Transverse colon (tissue), 4 donors: Measurements from ENCODE around the gene CLIC5.

Source experiments
- EP300 ChIP-seq: sonication (generic); formaldehyde crosslinking; IDR thresholded peaks from one replicate; pipeline ENCODE4 v1.6.1; 2017; ENCODE audit warnings: antibody characterized with exemption, low read depth
- POLR2AphosphoS5 ChIP-seq, 3 donors: sonication (generic); formaldehyde crosslinking; IDR thresholded peaks; one replicate each; pipeline ENCODE4 v1.6.1; 2016; ENCODE audit warnings: antibody characterized with exemption in 3 of 3
- TF ChIP-seq, protein P1 (sequence below), 5 experiments: fragments of 200-600 bp in 3 of 5; fragments of 450-650 bp in 2 of 5; sonication (generic) in 3 of 5; IDR thresholded peaks; 1 replicate in 2 of 5; 2 replicates in 3 of 5; pipeline ENCODE4 v1.5.1; 2016 to 2017; ENCODE audit warnings: antibody characterized with exemption in 5 of 5, inconsistent platforms in 3 of 5, mild to moderate bottlenecking in 2 of 5, moderate library complexity in 1 of 5

DNA sequence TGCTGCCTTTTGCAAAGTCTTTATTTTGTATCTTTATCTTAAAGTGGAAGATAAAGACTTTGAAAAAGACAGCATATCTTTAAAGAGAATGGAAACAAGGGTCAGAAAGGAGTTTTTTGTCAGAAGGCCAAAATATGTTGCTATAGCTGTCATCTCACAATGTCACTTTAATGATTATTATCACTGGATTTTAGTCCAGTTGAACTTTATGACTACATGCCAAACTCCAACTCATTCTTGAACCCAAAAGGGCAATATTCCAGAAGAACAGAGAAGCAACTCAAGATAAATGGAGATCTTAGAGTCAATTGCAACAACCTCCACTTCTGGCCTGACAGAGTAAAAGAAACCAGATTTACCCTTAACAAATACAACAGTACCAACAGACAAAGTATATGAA is 47.3 kb upstream of the CLIC5 start:
- TF ChIP-seq, protein P1, sequence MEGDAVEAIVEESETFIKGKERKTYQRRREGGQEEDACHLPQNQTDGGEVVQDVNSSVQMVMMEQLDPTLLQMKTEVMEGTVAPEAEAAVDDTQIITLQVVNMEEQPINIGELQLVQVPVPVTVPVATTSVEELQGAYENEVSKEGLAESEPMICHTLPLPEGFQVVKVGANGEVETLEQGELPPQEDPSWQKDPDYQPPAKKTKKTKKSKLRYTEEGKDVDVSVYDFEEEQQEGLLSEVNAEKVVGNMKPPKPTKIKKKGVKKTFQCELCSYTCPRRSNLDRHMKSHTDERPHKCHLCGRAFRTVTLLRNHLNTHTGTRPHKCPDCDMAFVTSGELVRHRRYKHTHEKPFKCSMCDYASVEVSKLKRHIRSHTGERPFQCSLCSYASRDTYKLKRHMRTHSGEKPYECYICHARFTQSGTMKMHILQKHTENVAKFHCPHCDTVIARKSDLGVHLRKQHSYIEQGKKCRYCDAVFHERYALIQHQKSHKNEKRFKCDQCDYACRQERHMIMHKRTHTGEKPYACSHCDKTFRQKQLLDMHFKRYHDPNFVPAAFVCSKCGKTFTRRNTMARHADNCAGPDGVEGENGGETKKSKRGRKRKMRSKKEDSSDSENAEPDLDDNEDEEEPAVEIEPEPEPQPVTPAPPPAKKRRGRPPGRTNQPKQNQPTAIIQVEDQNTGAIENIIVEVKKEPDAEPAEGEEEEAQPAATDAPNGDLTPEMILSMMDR (IDR thresholded peaks at IDR 0.05), result no peak
- TF ChIP-seq POLR2AphosphoS5 (IDR thresholded peaks at IDR 0.05) (no peak), EP300 (no peak)
